HCT116 (cell line): Measurements from ENCODE around the gene USP7.

Experiments used
- CTCF ChIP-seq, 3 experiments: fragments of 200-600 bp in 1 of 3; sonication (generic) in 1 of 3; IDR thresholded peaks in 2 of 3; conservative IDR thresholded peaks in 1 of 3; 2 replicates each; pipeline ENCODE4 v1.5.1; 2012 to 2017; ENCODE audit warnings: low read depth in 2 of 3, low read length in 2 of 3, antibody characterized with exemption in 1 of 3, borderline replicate concordance in 1 of 3, control low read depth in 1 of 3, mild to moderate bottlenecking in 1 of 3, mixed read lengths in 1 of 3, mixed run types in 1 of 3, moderate library complexity in 1 of 3; ENCODE audit not compliant: insufficient read depth in 1 of 3
- EZH2 ChIP-seq: fragments of 200-600 bp; sonication (generic); IDR thresholded peaks from 2 replicates; pipeline ENCODE4 v1.6.1; 2017; ENCODE audit warnings: antibody characterized with exemption, mixed run types

DNA sequence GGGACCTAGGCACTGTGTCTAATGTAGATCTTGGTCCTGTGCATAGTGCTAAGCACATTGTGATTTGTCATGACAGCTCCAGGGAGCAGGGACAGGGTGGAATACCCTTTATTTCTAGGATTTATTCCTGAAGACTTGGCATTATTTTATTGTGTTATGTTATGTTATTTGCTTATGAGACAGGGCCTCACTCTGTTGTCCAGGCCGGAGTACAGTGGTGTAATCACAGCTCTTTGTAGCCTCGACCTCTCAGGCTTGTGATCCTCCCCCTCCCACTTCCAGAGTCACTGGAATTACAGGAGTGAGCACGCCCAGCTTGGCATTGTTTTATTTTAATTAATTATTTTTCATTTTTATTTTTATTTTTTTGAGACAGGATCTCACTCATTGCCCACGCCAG lies 40.5 kb upstream of the USP7 start:
- TF ChIP-seq CTCF (IDR thresholded peaks at IDR 0.05 in 2 of 3, conservative IDR thresholded peaks at IDR 0.05 in 1 of 3; ENCODE audit: borderline replicate concordance in 1 of 3, insufficient read depth in 1 of 3, low read depth in 2 of 3, low read length in 2 of 3): no peak
- no peak for TF ChIP-seq EZH2
